ENCODE measurements around the gene RYR1. TPM values are rescaled to one million over a fixed set of nuclear protein-coding genes. Genes with fewer than 3 reads are reported as not detected.

RYR1 gene
- total RNA-seq (2021; ENCODE audit: unreplicated experiment) (4.1 TPM), Bru-seq, nascent RNA (percentile 28 among the genes with signal in this experiment), BruChase-seq, experiment 1, labeled RNA remaining after a 6-hour chase (percentile 31 among the genes with signal in this experiment), BruChase-seq, experiment 2, labeled RNA remaining after a 2-hour chase (percentile 29 among the genes with signal in this experiment)
- 3.7 and 4.2 TPM in 2 replicates for polyA plus RNA-seq (2012)
- long read RNA-seq, partial matches to known transcripts, result 2 of 12 reads
- long read RNA-seq, other reads (novel, unspliced or antisense), result 10 of 12 reads

DNA sequence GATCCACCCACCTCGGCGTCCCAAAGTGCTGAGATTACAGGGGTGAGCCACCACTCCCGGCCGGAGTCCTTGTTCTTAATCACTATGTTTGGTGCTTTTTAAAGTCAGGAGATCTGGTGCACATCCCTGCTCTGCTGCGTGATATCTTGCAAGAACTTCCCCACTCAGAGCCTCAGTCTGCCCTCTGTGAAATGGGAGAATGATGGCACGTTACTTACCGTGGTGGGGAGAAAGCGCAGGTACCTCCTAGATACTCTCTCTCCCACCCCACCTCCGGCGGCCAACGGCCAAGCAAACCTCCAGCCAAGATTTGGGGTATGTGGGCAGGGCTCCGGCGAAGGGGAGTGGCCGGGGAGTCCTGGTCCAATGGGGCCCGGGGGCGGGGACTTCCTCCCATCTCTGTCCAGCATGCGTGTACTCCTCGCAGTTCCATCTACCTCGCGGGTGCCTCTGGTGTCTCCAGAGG, at the start of gene RYR1:
RYR1 (plus strand) TSS at position 424 of the 466 bp plus-strand sequence. CDS start 139 bp downstream, outside the sequence.
- Histone ChIP-seq H3K27ac (ENCODE audit: low read depth, low read length) (no peak within 1 kb of the TSS), H3K27me3 (ENCODE audit: insufficient read depth, low read length) (no peaks in the 10 kb centered on the region), H3K79me2 (ENCODE audit: insufficient read depth, low read length) (no peaks in the 10 kb centered on the region), H3K9ac (ENCODE audit: low read length) (no peak within 1 kb of the TSS), H3K4me3 (replicated peaks in 1 of 2; ENCODE audit: low read depth in 1 of 2, low read length in 2 of 2) (peak within 1 kb of the TSS; percentile 34 to 35; a peak in 3 of 4 replicates), H3K4me1 (ENCODE audit: control insufficient read depth in 1 of 2, insufficient read depth in 2 of 2, low read length in 2 of 2) (peaks cover 0 to 15% of the 10 kb centered on the region in 2 experiments; a peak in 2 of 4 replicates), H3K9me2 (ENCODE audit: insufficient read depth) (no peaks in the 10 kb centered on the region), H2AFZ (ENCODE audit: low read depth, low read length, poor library complexity, severe bottlenecking) (peak within 1 kb of the TSS; percentile 89), H4K20me1 (ENCODE audit: insufficient read depth) (no peaks in the 10 kb centered on the region), H3K9me3 (ENCODE audit: control insufficient read depth in 1 of 2, insufficient read depth in 1 of 2, low read depth in 1 of 2, low read length in 2 of 2) (no peaks in the 10 kb centered on the region), H3K36me3 (ENCODE audit: control insufficient read depth in 1 of 2, insufficient read depth in 2 of 2, low read length in 2 of 2) (no peaks in the 10 kb centered on the region), H3K4me2 (ENCODE audit: low read length) (peak within 1 kb of the TSS; percentile 71)
- ChIA-PET CTCF (no interaction called here), RAD21 (ENCODE audit: low non-redundant PET in 1 of 2, low total read pairs in 2 of 2, uncharacterized antibody in 2 of 2, unreplicated experiment in 2 of 2) (no interaction called here), POLR2A (no interaction called here)
- DNase-seq (ENCODE audit: low read depth, low spot score) (peak; percentile 37), ATAC-seq (peak; percentile 100)
- intact Hi-C loops (cut with micrococcal nuclease), result no loop called here
- no peak for TF ChIP-seq SIN3A (IDR thresholded peaks at IDR 0.05; ENCODE audit: low read depth)
- TF ChIP-seq ZFX (IDR thresholded peaks at IDR 0.05), result no peak
- no peak for TF ChIP-seq POLR2A (IDR thresholded peaks at IDR 0.05; ENCODE audit: borderline replicate concordance, extremely low read depth, insufficient read depth, insufficient read length)
- TF ChIP-seq SP1 (IDR thresholded peaks at IDR 0.05; ENCODE audit: low read depth), result no peak
- TF ChIP-seq, protein P1, sequence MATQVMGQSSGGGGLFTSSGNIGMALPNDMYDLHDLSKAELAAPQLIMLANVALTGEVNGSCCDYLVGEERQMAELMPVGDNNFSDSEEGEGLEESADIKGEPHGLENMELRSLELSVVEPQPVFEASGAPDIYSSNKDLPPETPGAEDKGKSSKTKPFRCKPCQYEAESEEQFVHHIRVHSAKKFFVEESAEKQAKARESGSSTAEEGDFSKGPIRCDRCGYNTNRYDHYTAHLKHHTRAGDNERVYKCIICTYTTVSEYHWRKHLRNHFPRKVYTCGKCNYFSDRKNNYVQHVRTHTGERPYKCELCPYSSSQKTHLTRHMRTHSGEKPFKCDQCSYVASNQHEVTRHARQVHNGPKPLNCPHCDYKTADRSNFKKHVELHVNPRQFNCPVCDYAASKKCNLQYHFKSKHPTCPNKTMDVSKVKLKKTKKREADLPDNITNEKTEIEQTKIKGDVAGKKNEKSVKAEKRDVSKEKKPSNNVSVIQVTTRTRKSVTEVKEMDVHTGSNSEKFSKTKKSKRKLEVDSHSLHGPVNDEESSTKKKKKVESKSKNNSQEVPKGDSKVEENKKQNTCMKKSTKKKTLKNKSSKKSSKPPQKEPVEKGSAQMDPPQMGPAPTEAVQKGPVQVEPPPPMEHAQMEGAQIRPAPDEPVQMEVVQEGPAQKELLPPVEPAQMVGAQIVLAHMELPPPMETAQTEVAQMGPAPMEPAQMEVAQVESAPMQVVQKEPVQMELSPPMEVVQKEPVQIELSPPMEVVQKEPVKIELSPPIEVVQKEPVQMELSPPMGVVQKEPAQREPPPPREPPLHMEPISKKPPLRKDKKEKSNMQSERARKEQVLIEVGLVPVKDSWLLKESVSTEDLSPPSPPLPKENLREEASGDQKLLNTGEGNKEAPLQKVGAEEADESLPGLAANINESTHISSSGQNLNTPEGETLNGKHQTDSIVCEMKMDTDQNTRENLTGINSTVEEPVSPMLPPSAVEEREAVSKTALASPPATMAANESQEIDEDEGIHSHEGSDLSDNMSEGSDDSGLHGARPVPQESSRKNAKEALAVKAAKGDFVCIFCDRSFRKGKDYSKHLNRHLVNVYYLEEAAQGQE (IDR thresholded peaks at IDR 0.05; ENCODE audit: low read depth), result no peak; the same call in 1 of the 2 replicates
- no peak for TF ChIP-seq RAD21 (IDR thresholded peaks at IDR 0.05; ENCODE audit: low read depth)
- no TSS peak for BruUV-seq (replicated peaks)

Measured in HCT116 (cell line).